IPS-20b (cell line): ENCODE measurements around the gene VWF.

Experiments
- H3K27ac ChIP-seq: one replicate; pipeline ENCODE4 v1.5.1; 2013; ENCODE audit warnings: low read length
- H3K27me3 ChIP-seq: 2 replicates; pipeline ENCODE4 v1.6.1; 2013; ENCODE audit warnings: mild to moderate bottlenecking, low read length, inconsistent platforms; ENCODE audit not compliant: insufficient read depth
- H3K36me3 ChIP-seq: 2 replicates; pipeline ENCODE4 v1.6.1; 2013; ENCODE audit warnings: low read depth, mild to moderate bottlenecking, inconsistent platforms, low read length, moderate library complexity; ENCODE audit not compliant: insufficient read depth
- H3K4me1 ChIP-seq: 2 replicates; pipeline ENCODE4 v1.6.1; 2013; ENCODE audit warnings: mild to moderate bottlenecking, control low read depth, inconsistent platforms, low read length, moderate library complexity; ENCODE audit not compliant: insufficient read depth
- H3K4me3 ChIP-seq: 2 replicates; pipeline ENCODE4 v1.5.1; 2013; ENCODE audit warnings: mild to moderate bottlenecking, low read length, inconsistent platforms
- H3K9ac ChIP-seq: 2 replicates; pipeline ENCODE4 v1.6.1; 2013; ENCODE audit warnings: low read depth, mild to moderate bottlenecking, inconsistent platforms, low read length, moderate library complexity
- H3K9me3 ChIP-seq: 2 replicates; pipeline ENCODE4 v1.6.1; 2013; ENCODE audit warnings: mild to moderate bottlenecking, low read depth, low read length, inconsistent platforms; ENCODE audit not compliant: insufficient read depth

Gene VWF

DNA sequence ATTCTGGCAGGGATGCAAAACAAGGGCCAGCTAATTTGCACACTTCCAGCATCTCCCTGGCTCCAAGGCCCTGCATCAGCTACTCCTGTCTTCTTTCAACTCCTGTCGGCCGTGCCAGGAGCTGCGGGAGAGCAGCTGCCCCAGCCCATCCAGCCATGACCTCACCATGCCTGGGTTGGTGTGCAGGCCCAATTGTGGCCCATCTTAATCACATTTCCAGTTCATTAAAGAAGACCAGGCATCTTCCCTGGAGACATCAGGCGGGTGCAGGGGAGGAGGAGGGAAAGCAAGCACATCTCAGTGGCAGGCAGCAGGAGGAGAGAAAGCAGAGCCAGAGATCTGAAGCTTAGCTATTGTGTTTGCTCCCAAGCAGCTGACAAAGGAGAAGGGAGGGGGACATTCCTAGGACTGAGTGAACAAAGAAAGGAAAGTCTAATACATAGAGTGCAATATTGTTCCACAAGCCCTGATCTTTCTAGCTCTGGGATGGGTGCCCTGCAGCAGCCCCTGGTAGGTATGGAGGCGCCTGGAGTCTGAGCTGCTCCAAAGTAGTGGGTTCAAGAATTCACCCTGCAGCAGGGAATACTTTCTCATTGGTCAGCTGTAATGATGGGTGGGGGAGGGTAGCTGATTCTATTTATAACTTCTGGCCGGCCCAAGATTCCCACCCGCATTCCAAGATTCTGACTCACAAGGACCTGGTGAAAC is 40.1 kb downstream of the VWF start:
- H3K9ac ChIP-seq = peak overlapping the region; percentile 44; the same call in 1 of the 2 replicates

GRCh38 chr12:6083601-6084000 is 40.9 kb downstream of the VWF start:
- Histone ChIP-seq H3K27ac (no peak overlapping the region), H3K9ac (peak overlapping the region; percentile 44; the same call in 1 of the 2 replicates), H3K4me3 (no peak overlapping the region), H3K9me3 (no peaks in the 10 kb centered on the region), H3K36me3 (no peaks in the 10 kb centered on the region), H3K4me1 (peaks cover 19% of the 10 kb centered on the region), H3K27me3 (no peaks in the 10 kb centered on the region)

More for the DNA sequence above, 40.1 kb downstream of the VWF start:
- Histone ChIP-seq H3K4me1 (peaks cover 27% of the 10 kb centered on the region), H3K9me3 (no peaks in the 10 kb centered on the region), H3K27ac (no peak overlapping the region), H3K27me3 (no peaks in the 10 kb centered on the region), H3K4me3 (peak overlapping the region; percentile 10; the same call in 1 of the 2 replicates), H3K36me3 (no peaks in the 10 kb centered on the region)

GRCh38 chr12:6082613-6083012 is 41.9 kb downstream of the VWF start:
- Histone ChIP-seq H3K27ac (no peak overlapping the region), H3K27me3 (no peaks in the 10 kb centered on the region), H3K4me1 (peaks cover 17% of the 10 kb centered on the region), H3K4me3 (no peak overlapping the region), H3K9me3 (no peaks in the 10 kb centered on the region), H3K9ac (no peak overlapping the region), H3K36me3 (no peaks in the 10 kb centered on the region)

DNA sequence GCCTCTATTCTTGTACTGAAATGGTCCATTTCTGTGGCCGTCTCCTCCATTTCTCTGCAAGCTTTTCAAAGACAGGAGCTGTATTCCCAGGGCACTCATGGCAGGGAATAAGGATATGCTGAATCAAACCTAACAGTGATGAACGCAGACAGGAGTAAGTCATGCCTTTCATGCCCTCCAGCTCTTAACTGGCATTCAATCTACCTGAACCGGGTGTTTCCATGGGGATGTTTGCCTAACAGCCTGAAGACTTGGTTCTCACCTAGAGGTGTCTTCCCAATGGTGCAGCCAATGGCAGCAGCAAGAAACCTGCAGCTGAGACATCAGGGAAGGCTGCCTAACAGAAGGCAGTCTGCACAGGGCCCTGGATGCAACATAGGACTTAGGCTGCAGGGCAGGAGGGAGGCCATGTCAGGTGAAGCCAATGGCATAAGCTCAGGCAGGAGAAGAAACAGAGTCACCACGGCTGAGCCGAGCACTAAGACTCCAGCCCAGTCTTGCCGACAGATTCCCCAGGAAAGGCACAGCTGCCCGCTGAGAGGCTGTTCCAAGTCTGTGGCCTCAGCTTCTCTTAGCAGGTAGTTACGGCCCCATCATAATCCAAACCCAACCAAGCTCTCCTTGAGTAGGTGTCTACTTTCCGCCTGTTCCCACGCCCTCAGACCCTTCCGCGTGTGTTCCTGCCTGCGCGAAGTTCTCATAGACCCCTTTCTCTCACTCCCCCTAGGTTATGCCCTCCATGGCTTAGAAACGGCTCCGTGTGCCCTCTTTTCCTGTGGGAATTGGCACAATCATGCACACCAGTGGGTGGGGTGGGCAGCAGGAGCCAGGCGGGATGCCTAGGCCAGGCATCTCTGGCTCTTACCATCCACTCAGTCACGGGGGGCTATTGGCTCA is 44.1 kb downstream of the VWF start:
- Histone ChIP-seq H3K27me3 (no peaks in the 10 kb centered on the region), H3K4me3 (no peak overlapping the region), H3K9ac (no peak overlapping the region), H3K27ac (no peak overlapping the region), H3K4me1 (peaks cover 13% of the 10 kb centered on the region), H3K36me3 (no peaks in the 10 kb centered on the region), H3K9me3 (no peaks in the 10 kb centered on the region)

GRCh38 chr12:6078398-6079096 is 45.9 kb downstream of the VWF start:
- peaks cover 8% of the 10 kb centered on the region; the same call in 1 of the 2 replicates for H3K27me3 ChIP-seq
- peaks cover 4% of the 10 kb centered on the region for H3K4me1 ChIP-seq

GRCh38 chr12:6077692-6078083 is 46.8 kb downstream of the VWF start:
- peaks cover 8% of the 10 kb centered on the region; the same call in 1 of the 2 replicates for H3K27me3 ChIP-seq
- no peak overlapping the region for H3K9ac ChIP-seq
- H3K27ac ChIP-seq = no peak overlapping the region
- H3K4me1 ChIP-seq = peaks cover 3% of the 10 kb centered on the region; the same call in 1 of the 2 replicates
- H3K4me3 ChIP-seq = no peak overlapping the region
- H3K36me3 ChIP-seq = no peaks in the 10 kb centered on the region
- H3K9me3 ChIP-seq = no peaks in the 10 kb centered on the region

More at GRCh38 chr12:6078398-6079096, 45.9 kb downstream of the VWF start:
- Histone ChIP-seq H3K4me3 (no peak overlapping the region), H3K36me3 (no peaks in the 10 kb centered on the region), H3K27ac (no peak overlapping the region), H3K9ac (no peak overlapping the region), H3K9me3 (no peaks in the 10 kb centered on the region)

DNA sequence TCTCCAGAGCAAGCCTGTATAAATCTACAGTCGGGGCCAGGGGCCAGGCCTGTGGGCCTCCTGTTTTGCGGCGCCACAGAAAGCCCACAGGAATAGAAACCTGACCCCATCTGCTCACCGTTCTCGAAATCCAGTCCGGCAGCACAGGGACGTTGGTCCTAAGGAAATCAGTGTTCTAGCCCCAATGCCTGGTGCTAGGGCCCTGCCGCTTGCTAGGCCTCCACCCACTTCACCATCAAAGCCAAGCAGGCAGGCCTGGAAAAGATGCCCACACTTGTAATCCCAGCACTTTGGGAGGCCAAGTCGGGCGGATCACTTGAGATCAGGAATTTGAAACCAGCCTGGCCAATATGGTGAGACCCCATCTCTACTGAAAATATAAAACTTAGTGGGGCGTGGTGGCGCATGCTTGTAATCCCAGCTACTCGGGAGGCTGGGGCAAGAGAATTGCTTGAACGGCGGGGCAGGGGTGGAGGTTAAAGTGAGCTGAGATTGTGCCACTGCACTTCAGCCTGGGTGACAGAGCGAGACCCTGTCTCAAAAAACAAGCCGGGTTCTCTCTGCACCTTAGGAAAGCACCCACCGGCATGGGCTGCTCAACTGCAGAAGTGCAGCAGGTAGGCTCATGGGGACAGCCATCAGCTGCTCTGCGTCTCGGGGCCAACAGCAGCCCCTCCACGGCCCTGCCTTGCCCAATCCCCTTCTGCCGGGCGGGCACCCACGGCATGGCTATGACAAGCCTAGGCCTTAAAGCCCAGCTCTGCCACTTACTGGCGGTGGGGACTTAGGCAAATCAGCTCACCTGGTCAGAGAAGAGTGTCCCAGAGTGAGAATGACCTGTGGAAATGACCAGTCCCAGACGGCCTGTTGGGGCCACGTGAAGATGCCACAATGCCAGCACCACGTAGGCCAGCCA is 47.4 kb downstream of the VWF start:
- no peak overlapping the region for H3K4me3 ChIP-seq
- H3K27me3 ChIP-seq = peaks cover 8% of the 10 kb centered on the region; the same call in 1 of the 2 replicates
- no peaks in the 10 kb centered on the region for H3K36me3 ChIP-seq
- no peak overlapping the region for H3K27ac ChIP-seq
- no peak overlapping the region for H3K9ac ChIP-seq
- H3K9me3 ChIP-seq = no peaks in the 10 kb centered on the region
- H3K4me1 ChIP-seq = peaks cover 3% of the 10 kb centered on the region; the same call in 1 of the 2 replicates

GRCh38 chr12:6076346-6076745 is 48.1 kb downstream of the VWF start:
- peaks cover 3% of the 10 kb centered on the region; the same call in 1 of the 2 replicates for H3K4me1 ChIP-seq
- no peak overlapping the region for H3K4me3 ChIP-seq

DNA sequence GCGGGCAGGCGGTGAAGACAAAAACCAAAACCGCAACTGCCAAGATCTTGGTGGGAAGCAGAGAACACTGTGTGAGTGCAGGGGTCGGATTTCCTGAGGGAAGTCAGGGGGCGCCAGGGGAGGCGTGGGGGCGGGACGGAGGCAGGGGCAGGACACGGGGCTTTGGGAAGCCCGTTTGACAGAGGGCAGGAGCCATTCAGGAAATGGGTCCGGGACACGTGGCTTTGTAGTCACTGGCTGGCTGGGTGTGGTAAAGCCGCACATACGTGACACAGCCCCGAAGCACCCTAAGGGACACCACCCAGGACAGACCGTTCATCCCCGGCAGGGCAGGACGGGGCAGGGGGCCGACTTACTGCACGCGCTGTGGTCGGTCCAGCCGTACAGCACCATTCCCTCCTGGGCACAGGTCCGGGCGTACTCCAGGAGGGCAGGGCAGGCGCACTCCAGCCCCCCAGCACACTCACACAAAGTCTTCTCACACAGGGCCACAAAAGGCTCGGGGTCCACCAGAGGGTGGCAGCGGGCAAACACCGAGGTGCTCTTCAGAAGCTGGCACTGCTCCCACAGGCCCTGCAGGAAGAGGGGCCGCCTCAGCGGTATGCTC is 49.4 kb downstream of the VWF start:
- Histone ChIP-seq H3K36me3 (no peaks in the 10 kb centered on the region), H3K27me3 (peaks cover 8% of the 10 kb centered on the region; the same call in 1 of the 2 replicates), H3K4me1 (peaks cover 3% of the 10 kb centered on the region; the same call in 1 of the 2 replicates), H3K27ac (no peak overlapping the region), H3K9me3 (no peaks in the 10 kb centered on the region), H3K4me3 (no peak overlapping the region), H3K9ac (no peak overlapping the region)

More at GRCh38 chr12:6076346-6076745, 48.1 kb downstream of the VWF start:
- Histone ChIP-seq H3K27me3 (peaks cover 8% of the 10 kb centered on the region; the same call in 1 of the 2 replicates), H3K9me3 (no peaks in the 10 kb centered on the region), H3K36me3 (no peaks in the 10 kb centered on the region), H3K27ac (no peak overlapping the region), H3K9ac (no peak overlapping the region)

DNA sequence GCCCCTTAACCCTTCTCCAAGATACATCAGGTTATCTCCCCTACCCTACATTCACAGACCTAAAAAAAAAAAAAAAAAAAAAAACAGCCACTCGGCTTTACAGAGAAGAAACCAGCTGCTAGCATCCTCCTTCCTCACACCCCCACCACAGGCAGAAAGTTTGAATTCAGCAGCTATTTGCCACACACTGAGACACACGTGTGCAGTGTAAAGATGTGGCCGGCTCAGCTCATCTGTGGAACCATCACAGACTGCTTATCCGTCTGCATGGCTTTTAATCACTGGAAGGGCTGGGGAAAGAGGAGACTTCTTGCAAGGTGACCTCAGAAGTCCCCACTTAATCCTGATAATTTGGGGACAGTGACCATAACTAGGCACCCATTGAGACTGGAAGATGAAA is 50.0 kb downstream of the VWF start:
- H3K27me3 ChIP-seq = peaks cover 8% of the 10 kb centered on the region; the same call in 1 of the 2 replicates
- H3K4me1 ChIP-seq = peaks cover 3% of the 10 kb centered on the region; the same call in 1 of the 2 replicates
- H3K36me3 ChIP-seq = no peaks in the 10 kb centered on the region
- no peak overlapping the region for H3K4me3 ChIP-seq
- H3K27ac ChIP-seq = no peak overlapping the region
- H3K9me3 ChIP-seq = no peaks in the 10 kb centered on the region
- no peak overlapping the region for H3K9ac ChIP-seq
